Astrocyte of the spinal cord (primary cell): ENCODE measurements around the gene ARMC12.
A peak's percentile ranks its signal among the peaks of the same experiment; 100 is the strongest.

Experiments
- DNase-seq: peaks from one replicate; pipeline ENCODE4 v3.0.0; 2011; ENCODE audit warnings: low read depth, low spot score
- H3K4me3 ChIP-seq: 2 replicates; pipeline ENCODE4 v1.5.1; 2011; ENCODE audit warnings: low read depth, mild to moderate bottlenecking, low read length, moderate library complexity
- in situ Hi-C: cut with HindIII; loops from 2 replicates; pipeline ENCODE4 v1.10.0; 2017; ENCODE audit warnings: low sequenced_read_pairs
- TF ChIP-seq, protein P1 (sequence below): IDR thresholded peaks from 2 replicates; pipeline ENCODE4 v1.5.1; 2012; ENCODE audit warnings: low read depth, mild to moderate bottlenecking, low read length, inconsistent platforms

Gene ARMC12

DNA sequence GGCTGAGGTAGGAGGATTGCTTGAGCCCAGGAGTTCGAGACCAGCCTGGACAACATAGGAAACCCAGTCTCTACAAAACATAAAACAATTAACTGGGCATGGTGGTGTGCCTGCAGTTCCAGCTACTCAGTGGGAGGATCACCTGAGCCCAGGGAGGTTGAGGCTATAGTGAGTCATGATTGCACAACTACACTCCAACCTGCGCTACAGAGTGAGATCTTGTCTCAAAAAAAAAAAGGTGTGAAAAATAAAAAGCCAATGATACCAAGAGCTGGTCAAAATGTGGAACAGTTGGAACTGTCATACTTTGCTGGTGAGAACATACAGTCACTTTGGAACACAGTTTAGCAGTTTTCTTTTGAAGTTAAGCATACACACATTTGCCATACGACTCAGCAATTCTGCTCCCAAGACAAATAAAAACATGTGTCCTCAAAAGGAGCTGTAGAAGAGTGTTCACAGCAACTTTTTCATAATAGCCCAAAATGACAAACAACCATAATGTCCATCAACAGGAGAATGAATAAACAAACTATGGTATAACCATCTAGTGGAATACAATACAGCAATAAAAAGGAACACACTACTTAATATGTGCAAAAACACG lies 26.5 kb upstream of the ARMC12 start:
- TF ChIP-seq, protein P1, sequence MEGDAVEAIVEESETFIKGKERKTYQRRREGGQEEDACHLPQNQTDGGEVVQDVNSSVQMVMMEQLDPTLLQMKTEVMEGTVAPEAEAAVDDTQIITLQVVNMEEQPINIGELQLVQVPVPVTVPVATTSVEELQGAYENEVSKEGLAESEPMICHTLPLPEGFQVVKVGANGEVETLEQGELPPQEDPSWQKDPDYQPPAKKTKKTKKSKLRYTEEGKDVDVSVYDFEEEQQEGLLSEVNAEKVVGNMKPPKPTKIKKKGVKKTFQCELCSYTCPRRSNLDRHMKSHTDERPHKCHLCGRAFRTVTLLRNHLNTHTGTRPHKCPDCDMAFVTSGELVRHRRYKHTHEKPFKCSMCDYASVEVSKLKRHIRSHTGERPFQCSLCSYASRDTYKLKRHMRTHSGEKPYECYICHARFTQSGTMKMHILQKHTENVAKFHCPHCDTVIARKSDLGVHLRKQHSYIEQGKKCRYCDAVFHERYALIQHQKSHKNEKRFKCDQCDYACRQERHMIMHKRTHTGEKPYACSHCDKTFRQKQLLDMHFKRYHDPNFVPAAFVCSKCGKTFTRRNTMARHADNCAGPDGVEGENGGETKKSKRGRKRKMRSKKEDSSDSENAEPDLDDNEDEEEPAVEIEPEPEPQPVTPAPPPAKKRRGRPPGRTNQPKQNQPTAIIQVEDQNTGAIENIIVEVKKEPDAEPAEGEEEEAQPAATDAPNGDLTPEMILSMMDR = no peak
- in situ Hi-C loops = no loop called here
- H3K4me3 ChIP-seq = no peak overlapping the region
- peak; percentile 12 for DNase-seq

DNA sequence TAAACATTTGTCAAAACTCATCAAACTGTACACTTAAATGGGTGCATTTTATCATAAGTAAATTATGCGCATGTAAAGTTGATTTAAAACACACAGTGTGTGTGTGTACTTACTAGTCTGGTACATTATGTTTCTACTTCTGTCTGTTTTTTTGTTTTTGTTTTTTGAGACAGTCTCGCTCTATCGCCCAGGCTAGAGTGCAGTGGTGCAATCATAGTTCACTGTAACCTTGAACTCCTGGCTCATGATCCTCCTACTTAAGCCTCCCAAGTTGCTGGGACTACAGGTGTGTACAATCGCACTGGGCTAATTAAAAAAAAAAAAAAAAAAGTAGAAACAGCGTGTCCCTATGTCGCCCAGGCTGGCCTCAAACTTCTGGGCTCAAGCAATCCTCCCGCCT lies 25.1 kb upstream of the ARMC12 start:
- in situ Hi-C loops = no loop called here
- DNase-seq = no peak
- TF ChIP-seq, protein P1 = no peak
- no peak overlapping the region for H3K4me3 ChIP-seq

DNA sequence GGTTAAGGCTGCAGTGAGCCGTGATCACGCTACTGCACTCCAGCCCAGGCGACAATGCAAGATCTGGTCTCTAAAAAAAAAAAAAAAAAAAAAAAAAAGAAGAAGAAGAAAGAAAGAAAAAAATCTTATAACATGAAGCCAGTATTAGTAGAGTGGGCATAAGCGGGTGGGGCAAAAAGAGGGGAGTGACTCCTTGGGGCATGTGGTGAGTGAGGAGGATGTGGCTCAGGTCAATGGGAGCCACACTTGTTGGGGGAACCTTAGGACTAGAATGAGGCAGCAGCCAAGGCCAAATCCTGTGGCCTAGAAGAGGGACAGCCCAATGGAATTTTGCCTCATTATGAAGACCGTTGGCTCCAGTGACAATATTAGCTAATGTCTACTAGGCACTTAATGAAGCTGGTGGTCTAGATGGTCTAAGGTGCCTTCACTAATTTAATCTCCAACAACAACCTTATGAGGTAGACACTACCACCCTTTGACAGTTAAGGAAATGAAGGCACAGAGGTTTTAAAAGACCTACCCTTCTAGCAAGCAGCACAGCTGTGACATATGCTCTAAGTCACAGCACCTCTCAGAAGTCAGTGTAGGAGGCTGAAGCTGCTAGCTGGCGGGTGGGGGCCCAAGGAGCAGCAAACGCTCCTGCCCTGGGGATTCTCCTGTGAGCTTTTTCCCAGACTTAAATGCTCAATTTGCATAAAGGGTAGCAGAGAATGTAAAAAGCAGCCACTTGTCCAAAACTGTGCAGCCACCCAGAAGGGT lies 23.6 kb upstream of the ARMC12 start:
- TF ChIP-seq, protein P1 = no peak
- in situ Hi-C loops = no loop called here
- DNase-seq = no peak
- no peak overlapping the region for H3K4me3 ChIP-seq

DNA sequence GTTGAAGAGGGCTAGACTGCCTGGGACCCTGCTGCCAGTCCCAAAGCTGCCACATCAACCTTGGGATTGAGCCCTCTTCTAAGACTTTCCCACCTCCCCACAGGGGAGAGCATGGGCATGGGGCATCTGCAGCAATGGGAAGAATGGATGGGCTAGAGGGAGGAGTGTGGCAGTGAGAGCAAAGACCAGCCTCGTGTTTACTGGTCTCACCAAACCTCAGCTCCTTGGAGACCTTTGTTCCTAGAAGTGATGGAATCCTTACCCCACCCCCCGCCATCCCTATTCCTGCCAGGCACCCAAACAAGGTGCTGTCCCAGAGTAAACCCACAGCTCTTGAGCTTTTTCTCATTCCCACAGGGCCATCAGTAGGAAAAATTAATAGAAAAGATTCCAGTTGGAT lies 20.0 kb upstream of the ARMC12 start:
- no peak for DNase-seq
- TF ChIP-seq, protein P1 = no peak
- in situ Hi-C loops = no loop called here
- H3K4me3 ChIP-seq = no peak overlapping the region

DNA sequence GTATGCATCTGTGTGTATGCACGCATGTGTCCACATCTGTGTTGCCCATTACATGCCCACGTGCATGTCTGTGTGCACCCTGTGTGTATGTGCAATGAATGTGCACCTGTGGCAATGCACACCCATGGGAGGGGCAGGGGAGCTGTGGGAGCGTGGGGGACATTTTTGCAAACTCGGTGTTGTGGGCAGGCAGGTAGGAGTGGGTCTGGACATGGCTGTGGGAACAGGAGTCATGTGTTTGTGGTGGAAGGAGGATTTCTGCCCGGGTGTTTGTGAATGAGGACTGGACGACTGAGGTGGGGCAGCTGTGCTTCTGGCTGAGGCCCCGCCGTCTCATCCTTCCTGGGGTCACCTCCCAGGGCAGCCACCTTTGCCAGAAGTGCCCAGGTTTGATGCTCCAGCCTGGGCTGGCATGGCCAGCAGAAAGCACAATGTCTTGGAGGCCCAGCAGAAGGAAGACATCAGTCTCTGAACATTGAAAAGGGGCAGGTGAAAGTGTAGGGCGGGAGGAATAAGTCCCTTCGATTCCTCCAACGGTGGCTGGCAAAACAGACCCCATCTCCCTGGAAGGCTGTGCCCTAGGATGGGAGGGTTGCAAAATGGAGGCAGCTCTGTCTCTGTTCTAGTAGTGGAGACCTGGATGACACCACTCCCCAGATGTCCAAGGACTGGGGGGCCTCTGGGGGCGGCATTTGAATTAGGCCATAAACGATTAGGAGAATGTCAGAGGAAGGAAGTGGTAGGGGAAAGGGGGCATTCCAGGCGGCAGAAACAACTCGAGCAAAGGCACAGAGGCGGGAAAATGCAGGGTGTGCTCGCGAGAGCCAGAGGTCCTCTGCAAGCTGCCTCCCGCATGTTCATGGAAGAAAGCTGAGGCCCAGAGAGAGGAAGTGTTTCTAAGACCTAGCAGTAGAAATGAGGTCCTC lies 19.1 kb upstream of the ARMC12 start:
- TF ChIP-seq, protein P1 = no peak
- in situ Hi-C loops = no loop called here
- no peak overlapping the region for H3K4me3 ChIP-seq
- no peak for DNase-seq

DNA sequence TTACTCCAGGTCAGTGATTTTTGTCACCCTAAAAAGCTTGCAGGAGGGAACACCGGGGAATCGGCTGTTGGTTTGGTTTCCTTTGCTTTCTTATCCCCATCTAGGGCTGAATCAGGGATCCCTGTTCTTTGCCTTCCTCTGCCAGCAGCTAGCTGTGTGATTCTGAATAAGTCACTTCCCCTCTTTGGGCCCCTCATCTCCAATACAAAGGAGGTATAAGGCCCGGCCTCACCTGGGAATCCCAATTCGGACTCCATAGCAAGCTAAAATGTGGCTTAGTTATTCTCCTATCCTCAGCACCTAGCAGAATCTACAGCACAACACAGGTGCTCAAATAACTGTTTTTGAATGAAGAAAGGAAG lies 18.5 kb upstream of the ARMC12 start:
- no peak overlapping the region for H3K4me3 ChIP-seq

More for the DNA sequence above, 18.5 kb upstream of the ARMC12 start:
- no peak for DNase-seq
- TF ChIP-seq, protein P1 = no peak
- in situ Hi-C loops = no loop called here
